GM12801 (cell line): ENCODE measurements around the gene PCDHA1.

ENCODE experiments used
- TF ChIP-seq, protein P1 (sequence below): IDR thresholded peaks from one replicate; pipeline ENCODE4 v1.5.1; 2011; ENCODE audit warnings: control low read depth; ENCODE audit not compliant: insufficient read length; ENCODE audit errors: extremely low read depth

The PCDHA1 gene

DNA sequence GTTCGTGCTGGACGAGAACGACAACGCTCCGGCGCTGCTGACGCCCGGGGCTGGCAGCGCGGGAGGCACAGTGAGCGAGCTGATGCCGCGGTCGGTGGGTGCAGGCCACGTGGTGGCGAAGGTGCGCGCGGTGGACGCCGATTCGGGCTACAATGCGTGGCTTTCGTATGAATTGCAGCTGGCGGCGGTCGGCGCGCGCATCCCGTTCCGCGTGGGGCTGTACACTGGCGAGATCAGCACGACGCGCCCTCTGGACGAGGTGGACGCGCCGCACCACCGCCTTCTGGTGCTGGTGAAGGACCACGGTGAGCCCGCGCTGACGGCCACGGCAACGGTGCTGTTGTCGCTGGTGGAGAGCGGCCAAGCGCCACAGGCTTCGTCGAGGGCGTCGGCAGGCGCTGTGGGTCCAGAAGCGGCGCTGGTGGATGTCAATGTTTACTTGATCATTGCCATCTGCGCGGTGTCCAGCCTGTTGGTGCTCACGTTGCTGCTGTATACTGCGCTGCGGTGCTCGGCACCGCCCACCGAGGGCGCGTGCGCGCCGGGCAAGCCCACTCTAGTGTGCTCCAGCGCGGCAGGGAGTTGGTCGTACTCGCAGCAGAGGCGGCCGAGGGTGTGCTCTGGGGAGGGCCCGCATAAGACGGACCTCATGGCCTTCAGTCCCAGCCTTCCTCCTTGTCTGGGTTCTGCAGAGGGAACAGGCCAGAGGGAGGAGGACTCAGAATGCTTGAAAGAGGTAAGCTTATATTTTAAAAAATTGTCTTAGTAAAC, 98.2 kb downstream of the PCDHA1 start:
- TF ChIP-seq, protein P1, sequence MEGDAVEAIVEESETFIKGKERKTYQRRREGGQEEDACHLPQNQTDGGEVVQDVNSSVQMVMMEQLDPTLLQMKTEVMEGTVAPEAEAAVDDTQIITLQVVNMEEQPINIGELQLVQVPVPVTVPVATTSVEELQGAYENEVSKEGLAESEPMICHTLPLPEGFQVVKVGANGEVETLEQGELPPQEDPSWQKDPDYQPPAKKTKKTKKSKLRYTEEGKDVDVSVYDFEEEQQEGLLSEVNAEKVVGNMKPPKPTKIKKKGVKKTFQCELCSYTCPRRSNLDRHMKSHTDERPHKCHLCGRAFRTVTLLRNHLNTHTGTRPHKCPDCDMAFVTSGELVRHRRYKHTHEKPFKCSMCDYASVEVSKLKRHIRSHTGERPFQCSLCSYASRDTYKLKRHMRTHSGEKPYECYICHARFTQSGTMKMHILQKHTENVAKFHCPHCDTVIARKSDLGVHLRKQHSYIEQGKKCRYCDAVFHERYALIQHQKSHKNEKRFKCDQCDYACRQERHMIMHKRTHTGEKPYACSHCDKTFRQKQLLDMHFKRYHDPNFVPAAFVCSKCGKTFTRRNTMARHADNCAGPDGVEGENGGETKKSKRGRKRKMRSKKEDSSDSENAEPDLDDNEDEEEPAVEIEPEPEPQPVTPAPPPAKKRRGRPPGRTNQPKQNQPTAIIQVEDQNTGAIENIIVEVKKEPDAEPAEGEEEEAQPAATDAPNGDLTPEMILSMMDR, result no peak

DNA sequence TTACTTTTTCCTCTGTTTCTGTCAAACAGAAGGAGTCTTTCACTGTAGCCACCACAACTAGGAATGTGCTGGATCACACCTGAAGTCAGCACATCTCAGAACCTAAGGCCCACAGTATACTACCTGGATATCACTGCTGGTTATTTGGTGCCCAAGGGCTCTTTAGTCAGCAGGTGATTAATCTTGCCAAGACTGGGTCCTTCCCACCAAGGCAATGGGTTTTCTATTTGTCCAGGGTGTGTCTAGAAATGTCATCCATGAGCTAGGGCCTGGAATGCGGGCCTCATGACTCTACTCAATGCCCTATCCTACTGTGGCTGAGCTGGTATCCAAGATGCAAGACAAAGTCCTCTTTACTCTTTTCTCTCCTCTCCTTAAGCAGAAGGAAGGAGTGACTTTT, 130.4 kb downstream of the PCDHA1 start:
- TF ChIP-seq, protein P1, result no peak

DNA sequence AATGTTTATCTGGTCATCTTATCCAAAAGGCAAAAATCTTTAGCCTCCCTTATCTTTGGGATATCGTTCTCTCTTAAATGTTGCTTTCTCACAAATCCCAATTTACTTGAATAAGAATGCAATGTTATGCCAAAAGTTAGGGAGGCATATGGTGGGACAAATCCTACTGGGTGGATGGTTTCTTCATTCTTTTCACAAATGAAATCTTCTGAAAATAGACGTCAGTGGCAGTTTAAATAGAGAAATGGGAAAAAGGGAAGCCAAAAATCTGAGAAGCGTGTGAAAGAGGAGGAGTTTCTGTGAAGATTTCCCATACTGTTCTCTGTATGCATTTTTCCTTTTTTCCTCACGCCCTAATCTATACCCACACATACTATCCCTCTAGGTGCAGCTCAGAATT, 137.7 kb downstream of the PCDHA1 start:
- TF ChIP-seq, protein P1, result no peak

DNA sequence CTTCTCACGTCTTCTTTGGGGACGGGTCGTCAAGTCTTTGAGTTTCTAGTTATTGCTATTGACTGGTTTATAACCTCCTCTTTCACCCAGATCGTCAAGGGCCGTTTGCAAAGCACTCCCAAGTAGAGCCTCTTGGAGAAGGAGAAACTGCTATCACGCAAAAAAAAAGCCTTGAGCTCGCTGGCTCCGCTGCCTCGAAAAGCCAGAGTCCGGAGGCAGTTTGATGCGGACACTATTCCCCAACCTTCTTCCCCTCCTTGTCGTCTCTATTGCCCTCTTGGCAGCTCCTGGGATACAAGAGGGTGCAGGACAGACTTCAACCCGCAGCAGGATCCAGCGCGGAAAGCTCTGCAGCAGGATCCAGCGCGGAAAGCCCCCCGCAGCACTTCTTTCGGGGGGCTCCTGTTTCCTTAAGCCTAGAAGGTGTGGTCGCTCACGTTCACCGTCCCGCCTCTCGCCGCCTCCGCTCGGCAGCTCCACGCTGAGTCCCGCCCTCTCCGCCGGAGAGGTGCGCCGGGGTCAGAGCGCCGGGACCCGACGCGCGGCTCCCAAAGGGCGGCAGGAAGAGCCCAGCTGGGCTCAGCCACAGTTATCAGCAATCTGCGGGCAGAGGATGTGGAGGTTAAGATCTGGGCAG, 140.0 kb downstream of the PCDHA1 start, which contains the start of gene PCDHAC1:
PCDHAC1 (plus strand) TSS at position 494 of the 637 bp plus-strand sequence. CDS start 594 bp downstream, outside the sequence.
- TF ChIP-seq, protein P1, result no peak

DNA sequence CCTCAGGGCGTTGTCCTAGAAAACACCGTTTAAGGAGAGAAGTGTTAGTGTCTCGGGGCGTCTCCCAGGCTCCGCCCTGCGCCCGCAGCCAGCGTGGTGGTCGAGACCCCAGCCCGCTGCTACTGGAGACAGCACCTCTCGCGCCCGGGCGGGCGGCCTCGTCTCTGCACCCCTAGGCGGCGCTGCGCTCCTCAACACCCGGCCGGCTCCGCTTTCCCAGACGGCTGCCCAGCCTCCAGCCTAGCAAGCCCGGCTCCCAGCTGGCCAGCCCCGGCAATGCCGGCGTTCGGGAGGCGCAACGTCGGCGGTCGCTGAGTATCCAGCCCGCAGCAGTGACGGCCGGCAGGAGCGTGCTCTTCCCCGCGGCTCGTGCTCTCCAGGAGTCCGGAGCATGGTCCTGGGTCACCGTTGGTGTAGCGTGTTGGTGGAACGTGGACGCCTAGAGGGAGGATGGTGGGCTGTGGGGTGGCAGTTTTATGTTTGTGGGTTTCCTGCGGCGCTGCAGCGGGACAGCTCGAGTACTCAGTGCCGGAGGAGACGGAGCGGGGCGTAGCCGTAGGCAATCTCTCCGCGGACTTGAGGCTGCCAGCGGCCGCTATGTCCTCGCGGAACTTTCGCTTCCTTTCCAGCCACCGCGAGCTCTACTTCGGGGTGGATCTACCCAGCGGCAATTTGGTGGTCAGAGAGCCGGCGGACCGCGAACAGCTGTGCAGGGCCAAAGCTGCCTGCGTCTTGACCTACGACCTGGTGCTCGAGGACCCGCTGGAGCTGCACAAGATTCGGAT, 140.7 kb downstream of the PCDHA1 start:
- TF ChIP-seq, protein P1, result no peak

DNA sequence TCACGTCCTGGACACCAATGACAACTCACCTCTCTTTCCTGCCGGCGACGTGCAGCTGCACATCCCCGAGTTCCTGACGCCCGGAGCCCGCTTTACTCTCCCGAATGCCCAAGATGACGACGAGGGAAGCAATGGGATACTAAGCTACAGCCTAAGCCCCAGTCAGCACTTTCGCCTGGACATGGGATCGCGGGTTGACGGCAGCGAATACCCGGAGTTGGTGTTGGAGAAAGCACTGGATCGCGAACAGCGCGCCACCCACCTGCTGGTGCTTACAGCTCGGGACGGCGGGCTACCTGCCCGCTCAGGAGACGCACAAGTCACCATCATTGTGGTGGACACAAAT, 141.3 kb downstream of the PCDHA1 start:
- TF ChIP-seq, protein P1, result no peak

DNA sequence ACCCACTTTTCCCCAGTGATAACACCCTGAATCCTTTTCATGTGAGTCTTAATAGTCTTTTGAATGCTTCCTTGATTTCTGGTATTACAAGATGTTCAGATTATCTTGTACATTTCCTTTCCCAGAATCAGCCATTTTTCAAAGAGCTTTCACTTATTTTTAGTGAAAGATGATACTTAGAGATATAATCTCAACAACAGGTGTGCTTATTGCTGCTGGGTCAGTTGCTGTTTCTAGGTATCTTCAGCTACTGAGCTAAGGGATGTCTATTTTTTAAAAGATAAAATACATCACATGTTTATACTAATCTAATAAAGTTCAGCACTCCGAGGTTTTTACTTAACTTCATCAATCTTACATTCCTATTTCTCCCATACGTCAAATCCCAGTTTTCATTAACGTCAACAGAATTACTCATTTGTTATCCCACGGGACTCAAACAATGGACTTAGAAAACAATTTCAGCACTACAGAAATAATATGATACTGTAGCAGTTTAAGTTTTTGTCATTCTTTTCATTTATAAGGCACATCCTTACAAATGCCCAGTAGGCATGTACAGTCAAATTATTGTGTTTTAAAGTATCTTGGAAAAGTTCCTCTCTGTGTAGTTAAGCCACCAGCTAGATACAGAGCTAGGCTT, 149.1 kb downstream of the PCDHA1 start:
- TF ChIP-seq, protein P1, result no peak
